ENCODE results near the gene SLC15A4.
"Not testable (repeated sequence)": the region's sequence is repeated elsewhere in the genome, so short reads cannot be mapped to it uniquely, and the experiment has no call there.

The SLC15A4 gene

GRCh38 chr12:128810182-128811127, 13.3 kb downstream of the SLC15A4 start:
- peak overlapping the region; percentile 64 for H3K27ac ChIP-seq
- H3K4me3 ChIP-seq (ENCODE audit: low read depth in 1 of 2, low read length in 1 of 2), result no peak overlapping the region
- H3K27me3 ChIP-seq, result no peaks in the 10 kb centered on the region
- H3K4me1 ChIP-seq (ENCODE audit: control insufficient read depth in 1 of 2, insufficient read depth in 1 of 2, low read depth in 1 of 2, low read length in 1 of 2), result peaks cover under 1 to 7% of the 10 kb centered on the region in 2 experiments
- H3K9me3 ChIP-seq, result no peaks in the 10 kb centered on the region
- peaks cover 75% of the 10 kb centered on the region for H3K36me3 ChIP-seq
- no peak for TF ChIP-seq CTCF (IDR thresholded peaks at IDR 0.05)

GRCh38 chr12:128808651-128809050, 15.1 kb downstream of the SLC15A4 start:
- Histone ChIP-seq H3K36me3 (peaks cover 74% of the 10 kb centered on the region), H3K27me3 (no peaks in the 10 kb centered on the region), H3K27ac (peak overlapping the region; percentile 70)

GRCh38 chr12:128807161-128807724, 16.5 kb downstream of the SLC15A4 start:
- Histone ChIP-seq H3K9me3 (no peaks in the 10 kb centered on the region), H3K4me1 (ENCODE audit: control insufficient read depth in 1 of 2, insufficient read depth in 1 of 2, low read depth in 1 of 2, low read length in 1 of 2) (peaks cover 0 to 6% of the 10 kb centered on the region in 2 experiments), H3K27me3 (no peaks in the 10 kb centered on the region), H3K36me3 (peaks cover 73% of the 10 kb centered on the region), H3K4me3 (ENCODE audit: low read depth in 1 of 2, low read length in 1 of 2) (no peak overlapping the region), H3K27ac (peak overlapping the region; percentile 70)
- TF ChIP-seq CTCF (IDR thresholded peaks at IDR 0.05), result no peak

More at GRCh38 chr12:128808651-128809050, 15.1 kb downstream of the SLC15A4 start:
- Histone ChIP-seq H3K4me1 (ENCODE audit: control insufficient read depth in 1 of 2, insufficient read depth in 1 of 2, low read depth in 1 of 2, low read length in 1 of 2) (peaks cover 0 to 6% of the 10 kb centered on the region in 2 experiments), H3K9me3 (no peaks in the 10 kb centered on the region), H3K4me3 (ENCODE audit: low read depth in 1 of 2, low read length in 1 of 2) (no peak overlapping the region)
- TF ChIP-seq CTCF (IDR thresholded peaks at IDR 0.05), result no peak

- peaks cover 78% of the 10 kb centered on the region for H3K36me3 ChIP-seq
- no peaks in the 10 kb centered on the region for H3K27me3 ChIP-seq
- H3K4me3 ChIP-seq (ENCODE audit: low read depth in 1 of 2, low read length in 1 of 2), result no peak overlapping the region
- no peaks in the 10 kb centered on the region for H3K9me3 ChIP-seq
- H3K27ac ChIP-seq, result peak overlapping the region; percentile 70
- TF ChIP-seq CTCF (IDR thresholded peaks at IDR 0.05), result no peak
- peaks cover 0 to 6% of the 10 kb centered on the region in 2 experiments for H3K4me1 ChIP-seq (ENCODE audit: control insufficient read depth in 1 of 2, insufficient read depth in 1 of 2, low read depth in 1 of 2, low read length in 1 of 2)
Measured at GRCh38 chr12:128806573-128806972, 17.2 kb downstream of the SLC15A4 start.

- not testable (repeated sequence) for H3K4me3 ChIP-seq (ENCODE audit: low read depth in 1 of 2, low read length in 1 of 2); H3K27me3 ChIP-seq; H3K4me1 ChIP-seq (ENCODE audit: control insufficient read depth in 1 of 2, insufficient read depth in 1 of 2, low read depth in 1 of 2, low read length in 1 of 2); H3K27ac ChIP-seq; H3K9me3 ChIP-seq
- peaks cover 81% of the 10 kb centered on the region for H3K36me3 ChIP-seq
Measured at GRCh38 chr12:128805406-128805805, 18.4 kb downstream of the SLC15A4 start.

- Histone ChIP-seq H3K27me3 (no peaks in the 10 kb centered on the region), H3K9me3 (no peaks in the 10 kb centered on the region), H3K36me3 (peaks cover 81% of the 10 kb centered on the region), H3K4me3 (ENCODE audit: low read depth in 1 of 2, low read length in 1 of 2) (no peak overlapping the region), H3K27ac (no peak overlapping the region), H3K4me1 (ENCODE audit: control insufficient read depth in 1 of 2, insufficient read depth in 1 of 2, low read depth in 1 of 2, low read length in 1 of 2) (no peaks in the 10 kb centered on the region)
- no peak for TF ChIP-seq CTCF (IDR thresholded peaks at IDR 0.05)
Measured at GRCh38 chr12:128804762-128805161, 19.0 kb downstream of the SLC15A4 start.

Measured in neutrophil (primary cell).